Measurements from ENCODE around the gene MYO10. TPM values are rescaled to one million over a fixed set of nuclear protein-coding genes. Genes with fewer than 3 reads are reported as not detected.
"Not testable (repeated sequence)": the region's sequence is repeated elsewhere in the genome, so short reads cannot be mapped to it uniquely, and the experiment has no call there.

Gene MYO10
- total RNA-seq, 2 donors from 2014 or later: 24.7 to 77.0 TPM

DNA sequence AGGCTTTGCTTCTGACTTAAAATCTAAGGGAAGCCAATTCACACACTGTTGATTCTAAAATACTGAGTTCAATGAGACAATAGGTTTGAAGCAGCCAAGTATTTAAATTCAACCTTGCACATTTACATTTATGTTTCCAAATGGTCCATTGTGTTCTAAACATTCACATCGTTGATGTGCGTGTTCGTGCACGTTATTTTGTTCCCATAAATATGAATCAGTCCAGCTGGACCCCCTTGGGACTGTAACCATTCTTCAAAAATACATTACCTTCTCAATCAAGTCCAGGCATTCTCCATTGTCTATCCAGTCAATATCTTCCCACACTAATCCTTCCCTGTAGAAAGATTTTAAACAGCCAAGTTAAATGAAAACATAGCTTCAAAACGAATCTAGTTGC lies 172.9 kb downstream of the MYO10 start:
- Histone ChIP-seq H3K4me3 (no peak overlapping the region), H3K27me3 (replicated peaks; ENCODE audit: insufficient read depth) (no peaks in the 10 kb centered on the region), H3K27ac (no peak overlapping the region), H3K36me3 (no peaks in the 10 kb centered on the region), H3K4me1 (replicated peaks) (no peaks in the 10 kb centered on the region), H3K9me3 (no peaks in the 10 kb centered on the region)
- intact Hi-C loops (cut with DNase I): no loop called here
- TF ChIP-seq POLR2AphosphoS5 (IDR thresholded peaks at IDR 0.05) (no peak), POLR2A (IDR thresholded peaks at IDR 0.05) (no peak)
- TF ChIP-seq, protein P1, sequence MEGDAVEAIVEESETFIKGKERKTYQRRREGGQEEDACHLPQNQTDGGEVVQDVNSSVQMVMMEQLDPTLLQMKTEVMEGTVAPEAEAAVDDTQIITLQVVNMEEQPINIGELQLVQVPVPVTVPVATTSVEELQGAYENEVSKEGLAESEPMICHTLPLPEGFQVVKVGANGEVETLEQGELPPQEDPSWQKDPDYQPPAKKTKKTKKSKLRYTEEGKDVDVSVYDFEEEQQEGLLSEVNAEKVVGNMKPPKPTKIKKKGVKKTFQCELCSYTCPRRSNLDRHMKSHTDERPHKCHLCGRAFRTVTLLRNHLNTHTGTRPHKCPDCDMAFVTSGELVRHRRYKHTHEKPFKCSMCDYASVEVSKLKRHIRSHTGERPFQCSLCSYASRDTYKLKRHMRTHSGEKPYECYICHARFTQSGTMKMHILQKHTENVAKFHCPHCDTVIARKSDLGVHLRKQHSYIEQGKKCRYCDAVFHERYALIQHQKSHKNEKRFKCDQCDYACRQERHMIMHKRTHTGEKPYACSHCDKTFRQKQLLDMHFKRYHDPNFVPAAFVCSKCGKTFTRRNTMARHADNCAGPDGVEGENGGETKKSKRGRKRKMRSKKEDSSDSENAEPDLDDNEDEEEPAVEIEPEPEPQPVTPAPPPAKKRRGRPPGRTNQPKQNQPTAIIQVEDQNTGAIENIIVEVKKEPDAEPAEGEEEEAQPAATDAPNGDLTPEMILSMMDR (IDR thresholded peaks at IDR 0.05): no peak
- WGBS: 31% methylated on average over 5 of the region's 5 CpGs
- no peak for DNase-seq (ENCODE audit: low spot score)

DNA sequence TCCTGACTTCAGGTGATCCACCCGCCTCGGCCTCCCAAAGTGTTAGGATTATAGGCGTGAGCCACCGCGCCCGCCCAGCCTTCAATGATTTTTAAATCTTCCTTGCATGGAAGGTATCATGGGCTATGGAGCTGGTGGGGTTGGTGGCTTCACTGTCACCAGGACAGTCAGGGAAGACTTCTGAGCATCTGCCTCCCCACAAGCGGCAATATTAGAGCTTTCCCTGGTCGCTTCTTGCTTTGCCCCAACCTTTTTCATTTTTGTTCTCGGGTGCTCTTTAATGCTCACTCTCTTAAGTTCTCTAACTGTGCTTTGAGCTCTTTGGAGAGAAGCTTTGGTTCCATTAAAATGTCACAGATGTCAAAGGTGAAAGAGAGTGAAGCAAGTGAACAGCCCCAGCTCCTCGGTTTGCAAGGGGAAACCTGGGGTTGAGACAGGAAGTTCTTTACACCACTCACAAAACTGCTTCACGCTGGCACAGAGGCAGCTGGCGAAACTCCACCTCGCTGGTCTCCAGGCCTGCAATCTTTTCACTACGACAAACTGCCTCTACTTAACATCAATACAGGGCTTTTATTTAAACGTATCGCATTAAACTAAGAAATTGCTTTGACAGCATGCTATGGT lies 176.8 kb downstream of the MYO10 start:
- TF ChIP-seq POLR2A (IDR thresholded peaks at IDR 0.05) (no peak), POLR2AphosphoS5 (IDR thresholded peaks at IDR 0.05) (no peak)
- TF ChIP-seq, protein P1 (IDR thresholded peaks at IDR 0.05): no peak
- no peak overlapping the region for H3K27ac ChIP-seq
- WGBS: 61% methylated on average over 16 of the region's 16 CpGs
- no peak overlapping the region for H3K4me3 ChIP-seq
- H3K4me1 ChIP-seq (replicated peaks): no peaks in the 10 kb centered on the region
- no peaks in the 10 kb centered on the region for H3K36me3 ChIP-seq
- DNase-seq (ENCODE audit: low spot score): peak; percentile 27
- no peaks in the 10 kb centered on the region for H3K27me3 ChIP-seq (replicated peaks; ENCODE audit: insufficient read depth)
- H3K9me3 ChIP-seq: no peaks in the 10 kb centered on the region
- intact Hi-C loops (cut with DNase I): no loop called here

DNA sequence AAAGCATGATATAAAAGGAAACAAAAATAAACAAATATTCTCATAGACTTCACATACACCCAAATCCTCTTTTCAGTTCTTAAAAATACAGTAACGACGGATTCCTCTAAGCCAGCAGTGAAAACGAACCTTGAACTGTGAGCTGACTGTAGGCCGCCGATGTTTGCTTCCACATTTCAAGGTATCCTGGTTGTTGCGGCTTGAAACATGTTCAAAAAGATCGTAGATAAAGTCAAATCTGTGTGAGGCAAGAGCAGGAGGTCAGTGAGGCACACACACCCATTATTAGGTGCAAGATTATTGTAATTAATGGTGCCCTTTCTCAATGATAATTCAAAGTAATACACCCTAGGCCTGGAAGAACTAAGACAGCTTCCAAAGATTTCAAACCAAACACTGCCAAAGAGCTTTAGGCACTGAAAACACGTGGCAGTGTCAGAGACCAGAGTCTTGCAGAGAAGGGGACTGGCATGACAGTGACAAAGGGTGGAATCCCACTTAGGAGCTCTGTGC lies 178.0 kb downstream of the MYO10 start:
- no peaks in the 10 kb centered on the region for H3K36me3 ChIP-seq
- H3K4me1 ChIP-seq (replicated peaks): no peaks in the 10 kb centered on the region
- intact Hi-C loops (cut with DNase I): no loop called here
- no peaks in the 10 kb centered on the region for H3K27me3 ChIP-seq (replicated peaks; ENCODE audit: insufficient read depth)
- H3K27ac ChIP-seq: no peak overlapping the region
- H3K9me3 ChIP-seq: no peaks in the 10 kb centered on the region
- DNase-seq (ENCODE audit: low spot score): no peak
- WGBS: 57% methylated on average over 8 of the region's 8 CpGs
- TF ChIP-seq POLR2AphosphoS5 (IDR thresholded peaks at IDR 0.05): no peak
- TF ChIP-seq POLR2A (IDR thresholded peaks at IDR 0.05): no peak
- TF ChIP-seq, protein P1 (IDR thresholded peaks at IDR 0.05): no peak
- H3K4me3 ChIP-seq: no peak overlapping the region

DNA sequence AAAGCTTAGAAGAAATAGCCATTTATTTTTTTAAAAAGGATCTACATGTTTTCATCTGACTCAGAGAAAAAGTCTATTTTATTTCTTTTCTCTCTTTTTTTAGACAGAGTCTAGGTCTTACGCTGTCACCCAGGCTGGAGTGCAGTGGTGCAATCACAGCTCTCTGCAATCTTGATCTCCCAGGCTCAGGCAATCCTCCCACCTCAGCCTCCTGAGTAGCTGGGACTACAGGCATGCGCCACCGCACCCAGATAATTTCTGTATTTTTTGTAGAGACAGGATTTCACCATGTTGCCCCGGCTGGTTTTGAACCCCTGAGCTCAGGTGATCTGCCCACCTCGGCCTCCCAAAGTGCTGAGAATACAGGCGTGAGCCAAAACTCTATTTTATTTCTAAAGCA lies 178.5 kb downstream of the MYO10 start:
- DNase-seq (ENCODE audit: low spot score); H3K27ac ChIP-seq; H3K4me3 ChIP-seq; H3K4me1 ChIP-seq (replicated peaks); H3K36me3 ChIP-seq; H3K9me3 ChIP-seq; intact Hi-C loops (cut with DNase I); H3K27me3 ChIP-seq (replicated peaks; ENCODE audit: insufficient read depth): not testable (repeated sequence)
- 93% methylated on average over 6 of the region's 6 CpGs for WGBS

DNA sequence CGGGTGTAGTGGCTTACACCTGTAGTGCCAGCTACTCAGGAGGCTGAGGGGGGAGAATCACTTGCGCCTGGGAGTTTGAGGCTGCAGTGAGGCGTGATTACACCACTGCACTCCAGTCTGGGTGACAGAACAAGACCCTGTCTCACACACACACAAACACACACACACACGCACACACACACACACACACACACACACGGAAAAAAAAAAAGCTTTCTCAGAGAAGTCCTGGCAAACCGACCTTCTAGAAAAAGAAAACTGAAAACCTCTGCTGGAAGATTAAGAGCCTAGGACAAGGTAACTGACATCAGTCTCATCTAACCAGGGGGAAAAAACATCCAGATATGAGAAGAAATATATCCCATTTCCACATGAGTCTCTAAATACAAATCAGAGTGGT lies 178.9 kb downstream of the MYO10 start:
- intact Hi-C loops (cut with DNase I): no loop called here
- 72% methylated on average over 6 of the region's 6 CpGs for WGBS
- H3K4me1 ChIP-seq (replicated peaks): no peaks in the 10 kb centered on the region
- H3K27me3 ChIP-seq (replicated peaks; ENCODE audit: insufficient read depth): no peaks in the 10 kb centered on the region
- no peak for DNase-seq (ENCODE audit: low spot score)
- TF ChIP-seq, protein P1 (IDR thresholded peaks at IDR 0.05): no peak
- TF ChIP-seq POLR2AphosphoS5 (IDR thresholded peaks at IDR 0.05) (no peak), POLR2A (IDR thresholded peaks at IDR 0.05) (no peak)
- no peak overlapping the region for H3K4me3 ChIP-seq
- no peaks in the 10 kb centered on the region for H3K36me3 ChIP-seq
- H3K9me3 ChIP-seq: no peaks in the 10 kb centered on the region
- no peak overlapping the region for H3K27ac ChIP-seq
